Measurements from ENCODE around the gene RNF186.

The RNF186 gene

DNA sequence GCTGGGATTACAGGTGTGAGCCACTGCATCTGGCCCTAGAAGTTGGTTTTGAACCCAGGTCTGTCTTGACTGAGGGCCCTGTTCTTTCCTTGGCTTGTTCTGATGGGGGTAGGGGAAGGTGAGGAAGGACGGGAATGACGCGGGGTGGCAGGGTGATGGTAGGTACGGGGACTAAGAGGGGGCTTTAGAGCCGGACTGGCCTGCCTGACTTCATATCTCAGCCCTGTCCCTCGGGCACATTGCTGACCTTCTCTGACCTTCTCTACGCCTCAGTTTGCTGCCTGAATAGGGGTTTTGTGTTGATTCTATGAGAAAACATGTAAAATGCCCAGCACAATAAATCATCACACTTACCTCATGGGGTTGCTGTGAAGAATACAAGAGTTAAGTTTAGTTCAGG lies 6.7 kb downstream of the RNF186 start:
- DNase-seq (ENCODE audit: extremely low read depth, low read depth) = no peak
- H3K4me3 ChIP-seq (replicated peaks; ENCODE audit: low read depth, low read length) = no peak overlapping the region
- TF ChIP-seq, protein P1, sequence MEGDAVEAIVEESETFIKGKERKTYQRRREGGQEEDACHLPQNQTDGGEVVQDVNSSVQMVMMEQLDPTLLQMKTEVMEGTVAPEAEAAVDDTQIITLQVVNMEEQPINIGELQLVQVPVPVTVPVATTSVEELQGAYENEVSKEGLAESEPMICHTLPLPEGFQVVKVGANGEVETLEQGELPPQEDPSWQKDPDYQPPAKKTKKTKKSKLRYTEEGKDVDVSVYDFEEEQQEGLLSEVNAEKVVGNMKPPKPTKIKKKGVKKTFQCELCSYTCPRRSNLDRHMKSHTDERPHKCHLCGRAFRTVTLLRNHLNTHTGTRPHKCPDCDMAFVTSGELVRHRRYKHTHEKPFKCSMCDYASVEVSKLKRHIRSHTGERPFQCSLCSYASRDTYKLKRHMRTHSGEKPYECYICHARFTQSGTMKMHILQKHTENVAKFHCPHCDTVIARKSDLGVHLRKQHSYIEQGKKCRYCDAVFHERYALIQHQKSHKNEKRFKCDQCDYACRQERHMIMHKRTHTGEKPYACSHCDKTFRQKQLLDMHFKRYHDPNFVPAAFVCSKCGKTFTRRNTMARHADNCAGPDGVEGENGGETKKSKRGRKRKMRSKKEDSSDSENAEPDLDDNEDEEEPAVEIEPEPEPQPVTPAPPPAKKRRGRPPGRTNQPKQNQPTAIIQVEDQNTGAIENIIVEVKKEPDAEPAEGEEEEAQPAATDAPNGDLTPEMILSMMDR (IDR thresholded peaks at IDR 0.05; ENCODE audit: low read depth, low read length, missing control alignments) = no peak

DNA sequence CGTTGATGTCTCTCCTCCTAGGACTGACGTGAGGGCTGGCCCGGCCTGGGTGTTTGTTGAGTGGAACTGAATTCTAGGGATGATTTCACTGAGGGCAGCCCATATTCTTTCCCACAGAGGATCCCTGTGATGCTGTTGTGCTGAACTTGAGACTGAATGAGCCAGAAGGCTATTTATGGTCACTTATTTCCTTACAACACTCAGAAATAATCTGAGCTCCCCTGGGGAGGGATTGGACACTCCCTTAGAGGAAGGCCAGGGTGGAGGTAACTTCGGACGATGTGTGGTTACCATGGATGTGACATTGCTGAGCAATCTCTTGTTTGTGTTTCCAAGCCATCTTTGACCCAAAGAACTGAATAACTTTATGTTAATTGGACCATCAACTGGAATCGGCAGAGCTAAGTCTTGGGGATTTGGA lies 10.2 kb downstream of the RNF186 start:
- TF ChIP-seq, protein P1 (IDR thresholded peaks at IDR 0.05; ENCODE audit: low read depth, low read length, missing control alignments) = no peak
- H3K4me3 ChIP-seq (replicated peaks; ENCODE audit: low read depth, low read length) = no peak overlapping the region
- no peak for DNase-seq (ENCODE audit: extremely low read depth, low read depth)

DNA sequence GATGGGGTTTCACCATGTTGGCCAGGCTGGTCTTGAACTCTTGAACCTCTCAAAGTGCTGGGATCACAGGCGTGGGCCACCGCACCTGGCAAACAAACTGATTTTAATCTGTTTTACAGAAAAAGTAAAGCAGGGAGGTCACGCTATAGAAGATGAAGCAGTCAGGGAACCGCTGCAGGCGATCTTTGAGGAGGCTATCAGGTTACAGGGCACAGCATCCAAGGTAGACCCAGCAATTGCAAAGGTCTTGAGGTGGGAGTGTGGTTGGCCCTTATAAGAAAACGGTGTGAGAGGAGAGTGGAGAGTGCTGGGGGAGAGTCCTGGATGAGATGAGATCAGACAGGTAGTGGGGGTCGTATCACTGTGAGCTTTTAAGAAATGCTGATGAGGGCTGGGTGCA lies 12.8 kb downstream of the RNF186 start:
- no peak overlapping the region for H3K4me3 ChIP-seq (replicated peaks; ENCODE audit: low read depth, low read length)
- TF ChIP-seq, protein P1 (IDR thresholded peaks at IDR 0.05; ENCODE audit: low read depth, low read length, missing control alignments) = no peak
- DNase-seq (ENCODE audit: extremely low read depth, low read depth) = no peak

DNA sequence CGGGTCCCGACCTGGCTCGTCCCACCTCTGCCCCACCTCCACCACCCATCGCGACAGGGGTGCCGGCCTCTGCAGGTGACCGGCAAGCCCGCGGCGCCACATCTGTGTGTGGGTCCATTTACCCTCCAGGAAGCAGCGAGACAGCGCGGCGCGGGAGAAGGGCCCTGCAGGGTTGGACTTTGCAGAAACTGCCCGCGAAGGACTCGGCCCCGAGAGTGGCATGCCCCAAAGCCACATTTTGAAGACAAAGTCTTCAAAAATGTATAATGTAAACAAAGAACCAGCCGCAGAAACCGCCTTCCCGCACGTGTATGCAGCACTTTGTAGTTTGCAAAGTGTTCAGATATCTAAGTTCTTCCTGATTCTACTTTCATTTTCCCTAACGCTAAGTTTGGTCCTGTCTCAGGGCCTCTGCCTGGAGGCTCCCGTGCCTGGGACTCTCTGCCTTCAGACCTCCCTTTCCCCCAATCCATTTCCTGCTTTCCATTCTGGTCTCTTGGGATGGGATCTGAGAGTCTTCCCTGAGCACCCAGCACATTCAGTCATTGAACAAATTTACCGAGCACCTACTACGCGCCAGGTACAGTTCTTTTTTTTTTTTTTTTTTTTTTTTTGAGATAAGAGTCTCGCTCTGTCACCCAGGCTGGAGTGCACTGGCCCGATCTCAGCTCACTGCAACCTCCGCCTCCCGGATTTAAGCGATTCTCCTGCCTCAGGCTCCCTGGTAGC lies 14.8 kb downstream of the RNF186 start:
- peak overlapping the region; percentile 49 for H3K4me3 ChIP-seq (replicated peaks; ENCODE audit: low read depth, low read length)
- TF ChIP-seq, protein P1 (IDR thresholded peaks at IDR 0.05; ENCODE audit: low read depth, low read length, missing control alignments) = no peak
- DNase-seq (ENCODE audit: extremely low read depth, low read depth) = peak; percentile 59

DNA sequence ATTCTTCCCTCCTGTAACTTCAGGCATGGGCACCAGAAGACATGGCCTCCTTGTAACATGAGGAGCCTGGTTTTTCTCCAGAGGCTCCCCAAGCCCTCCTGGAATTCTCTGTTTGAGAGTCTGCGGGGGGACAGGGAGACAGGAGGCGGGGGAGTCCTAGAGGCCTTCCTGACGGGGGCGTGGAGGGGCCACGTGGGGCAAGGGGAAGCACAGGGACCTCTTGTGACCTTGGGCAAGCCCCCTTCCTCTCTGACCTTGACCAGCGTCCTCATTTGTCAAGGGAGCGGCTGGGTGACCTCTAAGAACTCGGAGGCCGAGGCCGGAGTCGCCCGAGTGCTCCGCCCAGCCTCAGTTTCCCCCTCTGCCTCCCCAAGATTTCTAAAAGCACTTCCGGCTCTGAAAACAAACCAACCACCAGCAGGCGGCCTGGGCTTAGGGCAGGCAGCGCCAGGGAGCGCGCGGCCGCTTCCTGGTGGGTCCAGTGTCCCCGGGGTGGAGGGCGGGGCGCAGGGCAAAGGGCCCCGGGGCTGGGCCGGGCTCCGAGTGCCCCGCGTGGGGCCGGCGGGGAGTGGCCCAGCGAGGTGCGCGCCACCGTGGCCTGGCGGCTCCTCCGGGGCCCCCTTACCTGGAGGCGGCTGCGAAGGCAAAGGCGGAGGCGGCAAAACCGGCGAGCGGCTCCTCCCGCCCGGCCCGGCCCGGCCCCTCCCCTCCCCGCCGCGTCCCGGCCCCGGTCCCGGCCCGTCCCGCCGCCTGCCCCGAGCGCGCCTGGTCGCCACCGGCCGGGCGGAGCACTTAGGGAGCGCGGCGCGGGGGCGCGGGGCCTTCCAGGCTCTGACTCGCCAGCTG lies 15.6 kb downstream of the RNF186 start, which contains the start of gene TMCO4:
TMCO4 (minus strand) TSS at position 687 of the 846 bp plus-strand sequence. CDS start 19,158 bp downstream, outside the sequence.
- TF ChIP-seq, protein P1 (IDR thresholded peaks at IDR 0.05; ENCODE audit: low read depth, low read length, missing control alignments) = peak; percentile 22
- peak within 1 kb of the TSS; percentile 49 for H3K4me3 ChIP-seq (replicated peaks; ENCODE audit: low read depth, low read length)
- no peak for DNase-seq (ENCODE audit: extremely low read depth, low read depth)

DNA sequence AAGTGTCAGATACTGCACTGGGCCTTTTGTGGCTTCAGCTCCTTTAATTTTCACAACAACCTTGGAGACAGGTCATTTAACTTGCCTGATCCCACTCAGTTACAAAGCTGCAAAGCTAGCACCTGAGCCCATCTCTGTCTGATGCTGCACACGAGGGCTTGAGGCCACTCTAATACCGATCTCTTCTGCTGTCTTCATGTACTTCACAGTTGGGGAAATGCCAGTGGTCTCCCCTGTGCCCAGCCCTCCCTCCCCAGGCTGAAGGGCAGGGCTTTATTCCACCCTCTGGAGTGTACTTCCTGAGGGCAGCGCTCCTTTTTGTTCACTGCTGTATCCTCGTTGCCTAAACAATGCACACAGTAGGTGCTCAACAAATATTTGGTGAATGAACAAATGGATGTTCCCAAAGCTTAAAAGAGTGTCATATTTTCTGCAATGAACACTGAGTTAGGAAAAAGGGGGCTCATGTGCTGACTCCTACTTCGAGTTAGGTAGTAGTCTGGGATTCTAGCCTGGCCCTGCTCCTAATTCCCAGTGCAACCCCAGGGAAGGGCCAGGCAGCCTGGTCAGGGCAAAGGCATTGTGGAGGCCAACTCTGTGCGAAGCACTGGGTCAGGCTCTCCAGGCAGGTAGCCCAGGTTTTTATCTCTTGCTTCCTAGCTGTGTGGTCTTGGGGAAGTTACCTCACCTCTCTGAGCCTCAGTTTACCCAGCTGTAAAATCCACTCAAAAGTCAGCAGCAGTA lies 16.4 kb downstream of the RNF186 start:
- DNase-seq (ENCODE audit: extremely low read depth, low read depth) = no peak
- TF ChIP-seq, protein P1 (IDR thresholded peaks at IDR 0.05; ENCODE audit: low read depth, low read length, missing control alignments) = no peak
- peak overlapping the region; percentile 49 for H3K4me3 ChIP-seq (replicated peaks; ENCODE audit: low read depth, low read length)

All from HFF-Myc (cell line).